Esophagus squamous epithelium (tissue), 5 donors: ENCODE measurements around the gene CYP4F8. TPM values are rescaled to one million over a fixed set of nuclear protein-coding genes. Genes with fewer than 3 reads are reported as not detected.

Experiments used
- DNase-seq: peaks from one replicate; lab custom pipeline; 2025; lab: John Stamatoyannopoulos, UW
- H3K27ac ChIP-seq, 4 donors: fragments of 200-600 bp; sonication (generic); one replicate each; pipeline ENCODE4 v1.5.1; 2016 to 2019; ENCODE audit warnings: mild to moderate bottlenecking in 1 of 4
- H3K27me3 ChIP-seq, 4 donors: fragments of 200-600 bp; sonication (generic); 1 replicate in 3 of 4; 2 replicates in 1 of 4; pipeline versions ENCODE4 v1.5.1 to v1.6.0; 2017 to 2021; ENCODE audit warnings: antibody characterized with exemption in 1 of 4
- H3K36me3 ChIP-seq, 3 donors: fragments of 200-600 bp; sonication (generic); one replicate each; pipeline ENCODE4 v1.5.1; 2016 to 2019
- H3K4me1 ChIP-seq, 3 donors: fragments of 200-600 bp; sonication (generic); one replicate each; pipeline ENCODE4 v1.5.1; 2017 to 2019
- H3K4me3 ChIP-seq, 4 donors: fragments of 200-600 bp; sonication (generic); 1 replicate in 3 of 4; 2 replicates in 1 of 4; pipeline ENCODE4 v1.5.1; 2016 to 2019; ENCODE audit warnings: mild to moderate bottlenecking in 2 of 4, moderate library complexity in 1 of 4
- H3K9me3 ChIP-seq, 3 donors: fragments of 200-600 bp; sonication (generic); one replicate each; pipeline ENCODE4 v1.5.1; 2016 to 2019
- CTCF ChIP-seq, 6 experiments: fragments of 450-650 bp in 4 of 6; fragments of 200-600 bp in 2 of 6; sonication (generic) in 2 of 6; IDR thresholded peaks; one replicate each; pipeline ENCODE4 v1.5.1; 2016 to 2019; ENCODE audit warnings: antibody characterized with exemption in 6 of 6, mild to moderate bottlenecking in 4 of 6, moderate library complexity in 4 of 6
- POLR2A ChIP-seq, 4 donors: fragments of 450-650 bp; IDR thresholded peaks; one replicate each; pipeline ENCODE4 v1.6.1; 2017; ENCODE audit warnings: antibody characterized with exemption in 4 of 4, mild to moderate bottlenecking in 4 of 4, moderate library complexity in 3 of 4
- WGBS, 2 donors: methylation state at CpG; one replicate each; pipeline ENCODE4 v1.1.5; 2018; 5-methylcytosine and 5-hydroxymethylcytosine counted together
- intact Hi-C: fragments of 100-400 bp; cut with DNase I; formaldehyde crosslinking; loops from one replicate; pipeline ENCODE4 v1.15.0; 2022
- total RNA-seq, 4 donors: library from RNA; depleted of rRNA; stranded (reverse); fragments of >200 nt; gene quantifications; one replicate each; pipeline ENCODE4 v1.1.0, GENCODE V29; 2016
- donor health status: DM: yes; HTN: yes; CAD: no.

The CYP4F8 gene
- total RNA-seq, 4 donors from 2014 or later: not detected

- Histone ChIP-seq H3K4me1 (peaks cover 0 to 25% (median 5%) of the 10 kb centered on the region in 3 donors), H3K36me3 (no peaks in the 10 kb centered on the region), H3K27ac (no peak overlapping the region), H3K27me3 (peaks cover 0 to 33% (median 0%) of the 10 kb centered on the region in 4 donors), H3K9me3 (no peaks in the 10 kb centered on the region), H3K4me3 (no peak overlapping the region)
- WGBS, 2 donors: 69 to 75% methylated on average over 3 of the region's 3 CpGs
- no peak for DNase-seq
- no peak for TF ChIP-seq POLR2A (IDR thresholded peaks at IDR 0.05)
- no peak for TF ChIP-seq CTCF (IDR thresholded peaks at IDR 0.05)
- intact Hi-C loops: no loop called here
Observed at GRCh38 chr19:15634105-15634504, 19.1 kb downstream of the CYP4F8 start.

GRCh38 chr19:15635016-15635805, 20.2 kb downstream of the CYP4F8 start:
- Histone ChIP-seq H3K4me1 (peaks cover 5 to 30% (median 9%) of the 10 kb centered on the region in 3 donors), H3K27me3 (peaks cover 0 to 32% (median 0%) of the 10 kb centered on the region in 4 donors), H3K36me3 (no peaks in the 10 kb centered on the region), H3K9me3 (no peaks in the 10 kb centered on the region), H3K4me3 (no peak overlapping the region), H3K27ac (peak overlapping the region in 1 of 4 donors; percentile 0)
- no peak for DNase-seq
- intact Hi-C loops: no loop called here
- 49 to 58% methylated on average over 2 of the region's 2 CpGs for WGBS, 2 donors
- TF ChIP-seq CTCF (IDR thresholded peaks at IDR 0.05) (no peak), POLR2A (IDR thresholded peaks at IDR 0.05) (no peak)

- WGBS, 2 donors: 80 to 82% methylated on average over 1 to 2 of the region's 2 CpGs
- intact Hi-C loops: no loop called here
- Histone ChIP-seq H3K4me3 (no peak overlapping the region), H3K4me1 (peaks cover 10 to 38% (median 13%) of the 10 kb centered on the region in 3 donors), H3K27me3 (peaks cover 0 to 25% (median 0%) of the 10 kb centered on the region in 4 donors), H3K27ac (no peak overlapping the region), H3K36me3 (no peaks in the 10 kb centered on the region), H3K9me3 (no peaks in the 10 kb centered on the region)
- TF ChIP-seq CTCF (IDR thresholded peaks at IDR 0.05) (no peak), POLR2A (IDR thresholded peaks at IDR 0.05) (no peak)
- DNase-seq: no peak
Observed at GRCh38 chr19:15636026-15636425, 21.0 kb downstream of the CYP4F8 start.

GRCh38 chr19:15639596-15639995, 24.6 kb downstream of the CYP4F8 start:
- no peak overlapping the region for H3K4me3 ChIP-seq
- H3K27me3 ChIP-seq: peaks cover 0 to 13% (median 0%) of the 10 kb centered on the region in 4 donors
- DNase-seq: no peak
- intact Hi-C loops: no loop called here
- no peaks in the 10 kb centered on the region for H3K36me3 ChIP-seq
- no peaks in the 10 kb centered on the region for H3K9me3 ChIP-seq
- H3K4me1 ChIP-seq: peaks cover 18 to 54% (median 20%) of the 10 kb centered on the region in 3 donors
- no peak for TF ChIP-seq CTCF (IDR thresholded peaks at IDR 0.05)
- no peak for TF ChIP-seq POLR2A (IDR thresholded peaks at IDR 0.05)
- peak overlapping the region; percentile 86 to 93 (median 90) for H3K27ac ChIP-seq

- peak within 1 kb of the TSS; percentile 86 to 93 (median 90) for H3K27ac ChIP-seq
- H3K36me3 ChIP-seq: peaks cover 0 to 4% (median 0%) of the 10 kb centered on the region in 3 donors
- no peaks in the 10 kb centered on the region for H3K9me3 ChIP-seq
- peak within 1 kb of the TSS; percentile 5 to 26 (median 20) for H3K4me3 ChIP-seq
- TF ChIP-seq CTCF (IDR thresholded peaks at IDR 0.05): no peak
- no peak for TF ChIP-seq POLR2A (IDR thresholded peaks at IDR 0.05)
- H3K27me3 ChIP-seq: peaks cover 0 to 11% (median 0%) of the 10 kb centered on the region in 4 donors
- intact Hi-C loops: no loop called here
- no peak for DNase-seq
- H3K4me1 ChIP-seq: peaks cover 18 to 46% (median 18%) of the 10 kb centered on the region in 3 donors
- 43 to 53% methylated on average over 2 to 3 of the region's 6 CpGs for WGBS, 2 donors
Observed at GRCh38 chr19:15640294-15640903, 25.4 kb downstream of the CYP4F8 start, which contains the start of gene CYP4F3. Gene CYP4F3 (plus strand): TSS chr19:15640897. CDS start chr19:15641416, 519 bp downstream.
